HepG2 (cell line): Measurements from ENCODE around the gene WDCP. TPM values are rescaled to one million over a fixed set of nuclear protein-coding genes. Genes with fewer than 3 reads are reported as not detected.

Experiments
- CBX2 ChIP-seq, 2 experiments: fragments of 200-600 bp in 1 of 2; sonication (generic); formaldehyde crosslinking in 1 of 2; IDR thresholded peaks; 2 replicates each; pipeline versions ENCODE4 v1.7.0 to v1.8.1; 2018 to 2022; ENCODE audit warnings: low read depth in 2 of 2, low read length in 1 of 2, mild to moderate bottlenecking in 1 of 2, missing genetic modification reagents in 1 of 2
- ERF ChIP-seq: IDR thresholded peaks from 2 replicates; pipeline ENCODE4 v1.6.1; 2018; ENCODE audit warnings: missing biosample characterization, missing genetic modification reagents
- GTF2F1 ChIP-seq: fragments of 150-350 bp; IDR thresholded peaks from 2 replicates; pipeline ENCODE4 v1.6.1; 2014; ENCODE audit warnings: low read length
- HNF4G ChIP-seq, 2 experiments: sonication (generic) in 1 of 2; formaldehyde crosslinking in 1 of 2; IDR thresholded peaks; 2 replicates each; pipeline versions ENCODE4 v1.4.0 to v1.6.1; 2011 to 2020; ENCODE audit warnings: borderline replicate concordance in 2 of 2, low read depth in 2 of 2, mild to moderate bottlenecking in 2 of 2, low read length in 1 of 2, missing genetic modification reagents in 1 of 2, moderate library complexity in 1 of 2
- HNRNPUL1 ChIP-seq: fragments of 200-400 bp; formaldehyde crosslinking; IDR thresholded peaks from 2 replicates; pipeline ENCODE4 v1.6.1; 2017; ENCODE audit warnings: low read depth, mild to moderate bottlenecking, low read length, moderate library complexity
- HOXD1 ChIP-seq: sonication (generic); formaldehyde crosslinking; IDR thresholded peaks from 2 replicates; pipeline ENCODE4 v1.5.0; 2020; ENCODE audit warnings: missing genetic modification reagents
- SP140L ChIP-seq: sonication (generic); formaldehyde crosslinking; IDR thresholded peaks from 2 replicates; pipeline ENCODE4 v1.4.0; 2020; ENCODE audit warnings: missing genetic modification reagents, borderline replicate concordance
- TOPORS ChIP-seq: sonication (generic); formaldehyde crosslinking; IDR thresholded peaks from 2 replicates; pipeline ENCODE4 v1.8.0; 2023; ENCODE audit warnings: mild to moderate bottlenecking, missing genetic modification reagents
- ZMYM3 ChIP-seq: sonication (generic); formaldehyde crosslinking; IDR thresholded peaks from 2 replicates; pipeline ENCODE4 v1.5.1; 2020; ENCODE audit warnings: mild to moderate bottlenecking, missing genetic modification reagents
- ZNF207 ChIP-seq: fragments of 450-650 bp; IDR thresholded peaks from 2 replicates; pipeline ENCODE4 v1.6.1; 2016; ENCODE audit warnings: antibody characterized with exemption, borderline replicate concordance
- ZNF431 ChIP-seq: sonication (generic); formaldehyde crosslinking; IDR thresholded peaks from 2 replicates; pipeline ENCODE4 v1.9.0; 2022; ENCODE audit warnings: missing genetic modification reagents, low read depth, mild to moderate bottlenecking, borderline replicate concordance
- ZNF432 ChIP-seq: sonication (generic); formaldehyde crosslinking; IDR thresholded peaks from 2 replicates; pipeline ENCODE4 v1.5.0; 2020; ENCODE audit warnings: missing genetic modification reagents, mild to moderate bottlenecking, borderline replicate concordance
- ZNF501 ChIP-seq: sonication (generic); formaldehyde crosslinking; IDR thresholded peaks from 2 replicates; pipeline ENCODE4 v1.5.1; 2020; ENCODE audit warnings: mild to moderate bottlenecking, moderate library complexity, missing genetic modification reagents
- ZNF557 ChIP-seq: sonication (generic); formaldehyde crosslinking; IDR thresholded peaks from 2 replicates; pipeline ENCODE4 v1.4.0; 2020; ENCODE audit warnings: missing genetic modification reagents
- ZNF607 ChIP-seq: sonication (generic); formaldehyde crosslinking; IDR thresholded peaks from 2 replicates; pipeline ENCODE4 v1.5.1; 2020; ENCODE audit warnings: missing genetic modification reagents, mild to moderate bottlenecking, borderline replicate concordance
- ZNF737 ChIP-seq: sonication (generic); formaldehyde crosslinking; IDR thresholded peaks from 2 replicates; pipeline ENCODE4 v1.5.0; 2020; ENCODE audit warnings: missing genetic modification reagents, mild to moderate bottlenecking, borderline replicate concordance
- polyA plus RNA-seq, 8 experiments: library from polyadenylated mRNA; depleted of rRNA in 3 of 8; stranded (reverse) in 7 of 8; unstranded in 1 of 8; fragments of >200 nt; fragmentation: Illumina TruSeq in 4 of 8; extraction: Trizol in 4 of 8; gene quantifications; 2 replicates each; pipeline versions ENCODE4 v1.2.1 to v1.2.3, GENCODE V29; 2011 to 2016; ENCODE audit warnings: low read depth in 4 of 8, missing spikeins in 1 of 8, mixed read lengths in 1 of 8; ENCODE audit not compliant: insufficient read depth in 1 of 8
- total RNA-seq, 5 experiments: library from RNA; depleted of rRNA; stranded (reverse); fragments of >200 nt; fragmentation: Illumina TruSeq; extraction: Trizol; gene quantifications; 2 replicates each; pipeline ENCODE4 v1.2.3, GENCODE V29; 2016; ENCODE audit warnings: low read depth in 1 of 5
- TF ChIP-seq, protein P1 (sequence below): sonication (generic); formaldehyde crosslinking; IDR thresholded peaks from 2 replicates; pipeline ENCODE4 v1.5.1; 2020; ENCODE audit warnings: mild to moderate bottlenecking, moderate library complexity, missing genetic modification reagents
- TF ChIP-seq, protein P2 (sequence below): sonication (generic); formaldehyde crosslinking; IDR thresholded peaks from 2 replicates; pipeline ENCODE4 v1.5.0; 2020; ENCODE audit warnings: missing genetic modification reagents
- TF ChIP-seq, protein P3 (sequence below): sonication (generic); formaldehyde crosslinking; IDR thresholded peaks from 2 replicates; pipeline ENCODE4 v1.4.0; 2020; ENCODE audit warnings: missing genetic modification reagents

Gene WDCP
- total and polyA plus RNA-seq, 2 of the 13 experiments (the other 11 are each of a cell fraction or from before 2014, with no cell fraction given) = 17.4 to 22.6 TPM

DNA sequence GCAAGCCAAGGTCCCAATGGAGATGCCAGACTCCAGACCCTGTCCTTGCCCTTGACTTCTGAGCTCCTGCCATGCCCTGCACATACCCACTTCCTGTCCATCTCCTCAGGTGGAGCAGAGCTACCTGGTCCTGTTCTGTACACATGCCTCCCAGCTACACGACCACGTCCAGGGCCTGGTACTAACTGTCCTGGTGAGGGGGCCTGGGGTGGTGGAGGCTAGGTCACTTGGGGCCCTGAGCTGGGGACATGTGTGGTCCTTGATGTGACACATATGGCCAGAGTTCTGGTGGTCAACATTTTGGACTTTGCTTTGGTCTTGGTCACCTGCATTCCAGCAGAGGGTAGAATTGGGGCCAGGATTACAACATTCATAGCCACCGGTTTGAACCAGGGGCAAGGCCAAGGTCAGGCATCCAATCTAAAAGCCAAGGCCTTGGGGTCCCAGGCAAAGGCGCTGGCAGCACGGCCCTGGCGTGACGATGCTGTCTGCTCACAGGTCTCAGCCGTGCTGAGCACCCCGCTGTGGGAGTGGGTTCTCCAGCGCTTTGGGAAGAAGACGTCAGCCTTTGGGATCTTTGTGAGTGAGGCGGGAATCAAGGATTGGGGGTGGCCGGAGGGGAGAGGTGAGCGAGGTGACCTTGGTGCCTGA is 24.7 kb downstream of the WDCP start (continued):
- TF ChIP-seq, protein P1, sequence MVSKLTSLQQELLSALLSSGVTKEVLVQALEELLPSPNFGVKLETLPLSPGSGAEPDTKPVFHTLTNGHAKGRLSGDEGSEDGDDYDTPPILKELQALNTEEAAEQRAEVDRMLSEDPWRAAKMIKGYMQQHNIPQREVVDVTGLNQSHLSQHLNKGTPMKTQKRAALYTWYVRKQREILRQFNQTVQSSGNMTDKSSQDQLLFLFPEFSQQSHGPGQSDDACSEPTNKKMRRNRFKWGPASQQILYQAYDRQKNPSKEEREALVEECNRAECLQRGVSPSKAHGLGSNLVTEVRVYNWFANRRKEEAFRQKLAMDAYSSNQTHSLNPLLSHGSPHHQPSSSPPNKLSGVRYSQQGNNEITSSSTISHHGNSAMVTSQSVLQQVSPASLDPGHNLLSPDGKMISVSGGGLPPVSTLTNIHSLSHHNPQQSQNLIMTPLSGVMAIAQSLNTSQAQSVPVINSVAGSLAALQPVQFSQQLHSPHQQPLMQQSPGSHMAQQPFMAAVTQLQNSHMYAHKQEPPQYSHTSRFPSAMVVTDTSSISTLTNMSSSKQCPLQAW (CRISPR knock-in tag) = no peak
- no peak for TF ChIP-seq ZNF557
- no peak for TF ChIP-seq HOXD1 (CRISPR knock-in tag)
- TF ChIP-seq, protein P2, sequence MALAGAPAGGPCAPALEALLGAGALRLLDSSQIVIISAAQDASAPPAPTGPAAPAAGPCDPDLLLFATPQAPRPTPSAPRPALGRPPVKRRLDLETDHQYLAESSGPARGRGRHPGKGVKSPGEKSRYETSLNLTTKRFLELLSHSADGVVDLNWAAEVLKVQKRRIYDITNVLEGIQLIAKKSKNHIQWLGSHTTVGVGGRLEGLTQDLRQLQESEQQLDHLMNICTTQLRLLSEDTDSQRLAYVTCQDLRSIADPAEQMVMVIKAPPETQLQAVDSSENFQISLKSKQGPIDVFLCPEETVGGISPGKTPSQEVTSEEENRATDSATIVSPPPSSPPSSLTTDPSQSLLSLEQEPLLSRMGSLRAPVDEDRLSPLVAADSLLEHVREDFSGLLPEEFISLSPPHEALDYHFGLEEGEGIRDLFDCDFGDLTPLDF = no peak
- TF ChIP-seq, protein P3, sequence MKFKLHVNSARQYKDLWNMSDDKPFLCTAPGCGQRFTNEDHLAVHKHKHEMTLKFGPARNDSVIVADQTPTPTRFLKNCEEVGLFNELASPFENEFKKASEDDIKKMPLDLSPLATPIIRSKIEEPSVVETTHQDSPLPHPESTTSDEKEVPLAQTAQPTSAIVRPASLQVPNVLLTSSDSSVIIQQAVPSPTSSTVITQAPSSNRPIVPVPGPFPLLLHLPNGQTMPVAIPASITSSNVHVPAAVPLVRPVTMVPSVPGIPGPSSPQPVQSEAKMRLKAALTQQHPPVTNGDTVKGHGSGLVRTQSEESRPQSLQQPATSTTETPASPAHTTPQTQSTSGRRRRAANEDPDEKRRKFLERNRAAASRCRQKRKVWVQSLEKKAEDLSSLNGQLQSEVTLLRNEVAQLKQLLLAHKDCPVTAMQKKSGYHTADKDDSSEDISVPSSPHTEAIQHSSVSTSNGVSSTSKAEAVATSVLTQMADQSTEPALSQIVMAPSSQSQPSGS = peak; percentile 82; the same call in 1 of the 2 replicates
- no peak for TF ChIP-seq ZNF737
- peak; percentile 43; the same call in 1 of the 2 replicates for TF ChIP-seq ZMYM3 (CRISPR knock-in tag)
- peak; percentile 90 for TF ChIP-seq HNF4G (IDR thresholded peaks at IDR 0.05; ENCODE audit: borderline replicate concordance, low read depth, low read length)
- TF ChIP-seq HNF4G (CRISPR knock-in tag; IDR thresholded peaks at IDR 0.05; ENCODE audit: borderline replicate concordance, low read depth) = peak; percentile 96
- no peak for TF ChIP-seq HNRNPUL1
- no peak for TF ChIP-seq ZNF431 (CRISPR knock-in tag)
- no peak for TF ChIP-seq TOPORS
- TF ChIP-seq CBX2 (IDR thresholded peaks at IDR 0.05; ENCODE audit: low read depth, low read length) = no peak
- no peak for TF ChIP-seq CBX2 (CRISPR knock-in tag; IDR thresholded peaks at IDR 0.05; ENCODE audit: low read depth)
- peak; percentile 56; the same call in 1 of the 2 replicates for TF ChIP-seq ZNF501 (CRISPR knock-in tag)
- no peak for TF ChIP-seq ZNF607 (CRISPR knock-in tag)
- TF ChIP-seq GTF2F1 = no peak
- TF ChIP-seq ZNF207 = no peak
- TF ChIP-seq ERF (CRISPR knock-in tag) = peak; percentile 75; the same call in 1 of the 2 replicates
- TF ChIP-seq SP140L (CRISPR knock-in tag) = no peak
- no peak for TF ChIP-seq ZNF432
